GM21576 (cell line): ENCODE data around the gene THAP4.

Experiments
- ATAC-seq: cut with Tn5 transposase; IDR thresholded peaks from one replicate; pipeline ENCODE4 v1.9.1; 2021; ENCODE audit warnings: mild to moderate bottlenecking, moderate library complexity; ENCODE audit not compliant: unreplicated experiment

THAP4 gene

GRCh38 chr2:241551998-241552737 lies 84.8 kb downstream of the THAP4 start:
- no peak for ATAC-seq

DNA sequence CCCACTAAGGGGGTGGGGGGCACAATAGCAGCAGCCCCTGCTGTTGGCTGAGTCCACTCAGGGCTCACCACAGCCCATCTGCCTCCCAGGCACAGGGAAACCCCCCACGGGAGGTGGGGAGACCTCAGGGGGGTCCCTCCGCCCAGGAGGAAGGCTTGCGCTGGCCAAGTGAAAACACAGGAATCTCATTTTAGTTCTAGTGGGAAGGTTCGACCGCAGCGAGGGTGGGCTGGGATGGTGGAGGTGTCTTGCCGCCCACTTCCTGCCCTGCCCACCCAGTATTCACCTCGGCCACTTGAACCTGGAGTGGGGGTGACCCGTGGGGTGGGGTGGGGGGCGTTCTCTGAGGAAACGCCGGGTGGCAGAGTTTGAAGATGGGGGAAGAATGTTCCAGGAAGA lies 85.4 kb downstream of the THAP4 start:
- no peak for ATAC-seq

GRCh38 chr2:241550616-241551580 lies 86.1 kb downstream of the THAP4 start:
- no peak for ATAC-seq

DNA sequence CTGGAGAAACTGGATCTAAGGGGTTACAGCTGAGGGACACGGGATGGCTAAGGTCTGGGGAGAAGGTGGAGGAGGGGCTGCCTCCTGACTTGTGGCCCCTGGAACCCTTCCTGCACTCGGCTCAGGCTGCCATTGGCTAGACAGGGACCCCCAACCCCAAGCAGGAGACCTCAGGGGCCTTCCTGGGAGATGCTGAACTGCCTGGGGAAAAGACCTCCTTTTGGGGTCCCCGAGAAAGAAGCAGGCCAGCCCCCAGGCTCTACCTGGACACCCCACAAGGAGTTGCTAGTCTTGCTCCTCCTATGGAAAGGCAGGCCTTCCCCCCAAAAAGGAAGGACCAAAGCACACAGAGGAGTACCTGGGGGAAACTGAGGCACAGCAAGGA lies 88.5 kb downstream of the THAP4 start:
- no peak for ATAC-seq

- ATAC-seq, result no peak
These were observed 89.0 kb downstream of the THAP4 start for GRCh38 chr2:241547781-241548450.

- no peak for ATAC-seq
These were observed 90.0 kb downstream of the THAP4 start for GRCh38 chr2:241546771-241547498.

- no peak for ATAC-seq
These were observed 91.2 kb downstream of the THAP4 start for GRCh38 chr2:241545523-241546473.

DNA sequence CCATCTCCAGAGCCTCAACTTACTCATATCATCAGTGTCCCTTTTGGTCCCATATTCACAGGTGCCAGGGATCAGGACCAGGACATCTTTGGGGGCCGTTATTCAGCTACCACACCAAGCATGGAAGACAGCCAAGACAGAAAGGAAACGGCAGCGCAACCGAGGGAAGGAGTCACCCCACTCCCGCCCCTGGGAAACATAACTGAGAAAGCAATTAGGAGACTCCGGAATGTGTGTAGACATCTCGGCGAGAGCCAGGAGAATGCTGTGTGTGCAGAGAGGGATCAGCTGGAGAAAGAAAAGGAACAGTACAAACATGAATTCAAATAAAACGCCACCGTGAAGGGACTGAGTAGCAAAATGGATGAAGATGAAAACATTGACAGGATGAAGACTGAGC lies 91.9 kb downstream of the THAP4 start:
- ATAC-seq, result no peak

DNA sequence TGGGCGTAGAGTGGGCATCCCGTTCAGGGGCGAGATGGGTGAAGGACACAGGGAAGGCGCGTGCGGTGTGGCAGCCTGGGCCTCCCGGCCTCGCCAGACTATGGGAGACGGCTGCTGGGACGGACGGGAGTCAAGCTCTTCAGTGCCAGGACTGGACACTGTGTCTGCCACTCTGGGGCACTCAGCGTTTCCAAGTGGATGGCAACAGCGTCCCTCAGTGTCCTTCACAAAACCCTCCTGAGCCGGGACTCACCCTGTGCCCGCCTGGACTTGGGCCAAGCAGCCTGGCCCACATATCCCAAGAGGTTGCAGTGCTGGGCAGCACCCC lies 94.7 kb downstream of the THAP4 start:
- ATAC-seq, result no peak

- ATAC-seq, result no peak
These were observed 95.2 kb downstream of the THAP4 start for GRCh38 chr2:241541564-241542277.

DNA sequence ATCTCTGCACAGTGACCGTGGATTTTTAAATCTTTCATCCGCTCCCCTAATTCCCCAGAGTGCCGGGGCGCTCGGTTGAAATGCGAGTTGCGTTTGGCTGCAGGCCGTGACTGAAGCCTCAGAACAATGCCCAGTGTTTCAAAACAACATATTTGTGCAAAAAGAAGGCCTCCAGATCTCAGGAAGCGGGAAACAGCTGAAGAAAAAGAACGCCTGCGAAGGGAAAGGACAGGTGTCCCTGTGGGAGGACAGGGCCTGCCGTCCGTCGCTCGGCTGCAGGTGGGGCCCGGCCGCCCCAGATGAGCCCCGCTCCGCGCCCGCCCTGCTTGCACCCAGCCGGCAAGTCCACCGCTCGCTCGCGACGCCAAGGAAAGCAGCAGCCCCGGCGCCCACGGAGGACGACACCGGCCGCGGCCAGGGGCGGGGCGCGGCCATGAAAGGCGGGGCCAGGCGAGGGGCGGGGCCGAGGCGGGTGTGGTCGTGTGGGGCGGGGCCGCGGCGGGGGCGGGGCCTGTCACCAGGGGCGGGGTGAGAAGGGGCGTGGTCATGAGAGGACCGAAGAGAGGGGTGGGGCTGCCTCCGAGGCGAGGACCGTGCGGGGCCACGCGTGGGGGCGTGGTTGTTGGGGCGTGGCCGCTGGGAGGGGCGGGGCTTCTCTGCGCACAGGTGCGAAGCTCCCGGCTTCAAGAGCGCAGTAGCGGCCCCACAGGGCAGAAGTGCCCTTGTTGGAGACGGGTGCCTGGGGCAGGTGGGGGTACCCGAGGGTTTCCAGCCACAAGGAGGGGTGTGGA lies 96.0 kb downstream of the THAP4 start:
- no peak for ATAC-seq

- no peak for ATAC-seq
These were observed 96.6 kb downstream of the THAP4 start for GRCh38 chr2:241540401-241540770.

DNA sequence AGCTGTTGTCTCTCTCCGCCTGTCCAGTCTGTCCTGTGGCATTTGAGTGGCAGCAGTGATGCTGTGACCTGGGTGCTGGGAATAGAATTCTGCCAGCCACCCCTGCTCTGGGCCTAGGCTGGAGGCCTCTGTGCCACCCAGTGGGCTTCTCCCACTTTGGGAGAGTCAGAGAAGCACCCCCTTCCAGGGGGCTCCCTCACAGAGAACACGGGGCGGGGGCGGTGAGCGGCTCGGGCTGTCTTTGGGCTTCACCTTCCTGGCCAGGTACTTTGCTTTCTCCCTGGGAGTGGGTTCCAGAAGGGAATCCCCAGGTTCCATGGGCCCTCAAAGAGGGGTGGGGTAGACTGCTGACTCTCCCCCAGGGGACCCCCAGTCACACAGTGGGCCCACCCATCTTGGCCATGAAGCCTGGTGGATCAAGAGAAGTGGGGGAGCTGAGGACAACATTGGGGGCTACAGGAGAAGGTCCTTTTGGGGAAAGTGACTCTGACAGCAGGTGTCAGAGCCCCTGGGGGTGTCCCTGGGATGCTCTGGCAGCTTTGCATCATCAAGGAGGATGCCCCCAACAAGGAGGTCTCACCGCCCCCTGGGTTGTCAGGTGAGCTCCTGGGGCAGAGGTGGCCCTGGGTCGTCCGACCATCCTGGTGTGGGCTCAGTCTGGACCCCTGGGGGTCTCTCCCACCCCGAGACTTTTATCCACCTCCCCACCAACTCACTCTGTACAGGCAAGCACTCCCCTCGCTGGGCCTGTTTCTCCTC lies 97.2 kb downstream of the THAP4 start:
- no peak for ATAC-seq

DNA sequence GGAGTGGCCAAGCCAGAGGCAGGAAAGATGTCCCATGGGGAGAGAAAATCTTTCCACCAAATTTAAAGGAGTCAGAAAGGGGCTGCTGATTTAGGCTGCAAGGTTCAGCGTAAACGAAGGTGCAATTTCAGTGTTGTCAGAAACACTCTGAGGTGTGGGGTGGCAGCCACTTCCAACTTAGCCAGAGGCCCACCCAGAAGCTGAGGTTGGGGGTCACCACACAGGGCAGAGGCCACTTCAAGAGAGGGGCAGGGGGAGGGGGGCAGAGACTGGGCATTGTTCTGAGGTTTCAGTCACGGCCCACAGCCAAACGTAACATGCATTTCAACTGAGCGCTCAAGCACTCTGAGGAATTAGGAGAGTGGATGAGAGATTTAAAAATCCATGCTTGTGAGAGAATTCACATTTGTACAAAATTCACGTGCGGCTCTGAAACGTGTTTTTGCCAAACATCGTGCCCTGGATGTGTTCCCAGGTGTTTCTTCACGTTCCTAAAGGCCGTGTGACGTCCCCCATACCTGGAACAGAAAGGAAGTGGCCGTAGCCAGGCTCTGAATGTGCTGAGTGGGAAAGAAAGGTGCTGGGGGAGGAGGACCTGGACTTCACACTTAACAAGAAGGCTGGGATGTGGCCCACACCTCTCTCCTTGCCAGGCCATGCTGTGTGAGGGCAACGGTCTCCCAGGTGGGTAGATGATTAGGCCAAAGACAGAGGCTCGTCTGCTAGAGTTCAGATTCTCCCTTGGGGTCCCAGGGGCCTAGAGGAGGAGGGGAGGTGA lies 97.9 kb downstream of the THAP4 start:
- ATAC-seq, result no peak

- no peak for ATAC-seq
These were observed 100.9 kb downstream of the THAP4 start for GRCh38 chr2:241535871-241536655.

- ATAC-seq, result no peak
These were observed 102.1 kb downstream of the THAP4 start for GRCh38 chr2:241534701-241535375.
